ENCODE data around the gene SLC22A16. TPM values are rescaled to one million over a fixed set of nuclear protein-coding genes. Genes with fewer than 3 reads are reported as not detected.

The SLC22A16 gene
- total RNA-seq, 2 experiments from 2014 or later: not detected

DNA sequence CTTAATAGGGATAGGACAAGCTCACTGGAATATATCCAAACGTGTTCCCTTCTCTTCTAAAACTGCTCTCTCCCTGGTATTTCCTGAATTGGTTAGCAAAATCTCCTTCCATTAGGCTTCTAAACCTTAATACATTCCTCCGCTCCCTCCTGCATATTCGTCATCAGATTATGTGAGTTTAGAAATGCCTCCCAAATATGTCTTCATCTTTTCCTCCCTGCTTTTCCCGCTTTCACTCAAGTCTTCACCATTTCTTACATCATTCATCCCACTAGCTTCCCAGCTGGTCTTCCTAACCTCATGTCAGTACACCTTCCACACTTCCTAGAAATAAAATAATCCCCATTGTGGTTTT lies 26.9 kb downstream of the SLC22A16 start:
- Mint-ChIP-seq H3K4me3 (no peak overlapping the region), H3K9me3 (no peaks in the 10 kb centered on the region), H3K27ac (no peak overlapping the region), H3K4me1 (ENCODE audit: low read depth) (no peaks in the 10 kb centered on the region), H3K27me3 (peaks cover 2% of the 10 kb centered on the region), H3K36me3 (ENCODE audit: low read depth) (no peaks in the 10 kb centered on the region)
- ATAC-seq: no peak
- TF ChIP-seq, protein P1, sequence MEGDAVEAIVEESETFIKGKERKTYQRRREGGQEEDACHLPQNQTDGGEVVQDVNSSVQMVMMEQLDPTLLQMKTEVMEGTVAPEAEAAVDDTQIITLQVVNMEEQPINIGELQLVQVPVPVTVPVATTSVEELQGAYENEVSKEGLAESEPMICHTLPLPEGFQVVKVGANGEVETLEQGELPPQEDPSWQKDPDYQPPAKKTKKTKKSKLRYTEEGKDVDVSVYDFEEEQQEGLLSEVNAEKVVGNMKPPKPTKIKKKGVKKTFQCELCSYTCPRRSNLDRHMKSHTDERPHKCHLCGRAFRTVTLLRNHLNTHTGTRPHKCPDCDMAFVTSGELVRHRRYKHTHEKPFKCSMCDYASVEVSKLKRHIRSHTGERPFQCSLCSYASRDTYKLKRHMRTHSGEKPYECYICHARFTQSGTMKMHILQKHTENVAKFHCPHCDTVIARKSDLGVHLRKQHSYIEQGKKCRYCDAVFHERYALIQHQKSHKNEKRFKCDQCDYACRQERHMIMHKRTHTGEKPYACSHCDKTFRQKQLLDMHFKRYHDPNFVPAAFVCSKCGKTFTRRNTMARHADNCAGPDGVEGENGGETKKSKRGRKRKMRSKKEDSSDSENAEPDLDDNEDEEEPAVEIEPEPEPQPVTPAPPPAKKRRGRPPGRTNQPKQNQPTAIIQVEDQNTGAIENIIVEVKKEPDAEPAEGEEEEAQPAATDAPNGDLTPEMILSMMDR (IDR thresholded peaks at IDR 0.05): no peak
- ChIA-PET POLR2A (interaction anchor here (0.6 kb wide), 1 partner anchor 839 kb away, joined by 3 read pairs; no protein-coding TSS in a partner anchor), CTCF (no interaction called here)
- intact Hi-C loops (cut with micrococcal nuclease): no loop called here
- no peak for DNase-seq

DNA sequence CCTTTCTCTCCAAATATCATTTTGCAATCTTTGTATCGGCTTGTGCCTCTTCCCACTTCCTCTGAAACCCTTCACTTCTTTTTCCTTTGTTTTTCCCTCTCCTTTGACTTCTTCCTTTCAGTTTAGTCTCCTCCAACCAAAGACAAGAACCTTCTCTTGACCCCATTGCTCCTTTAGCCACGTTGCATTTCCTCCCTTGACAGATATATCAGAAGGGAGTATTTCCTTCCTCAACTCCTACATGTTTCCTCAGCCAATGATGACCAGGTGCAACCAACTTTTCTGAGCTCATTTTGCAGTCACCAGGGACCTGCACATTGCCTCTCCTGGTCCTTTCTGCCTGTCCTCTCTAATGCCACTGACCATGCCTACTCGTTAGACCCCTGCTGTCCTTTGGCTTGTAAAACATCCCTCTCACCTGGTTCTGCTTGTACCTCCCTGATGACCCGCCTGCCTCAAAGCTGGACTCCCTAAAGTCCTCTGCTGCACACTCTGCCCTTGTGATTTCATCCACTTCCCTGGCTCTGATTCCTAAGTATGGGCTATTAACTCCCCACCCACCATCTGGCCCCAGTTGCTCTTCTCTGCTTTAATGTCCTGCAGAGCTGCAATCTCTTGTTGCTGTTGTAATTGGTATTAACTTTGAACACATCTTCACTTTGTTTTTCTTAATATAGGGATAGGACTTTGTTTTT lies 27.4 kb downstream of the SLC22A16 start:
- Mint-ChIP-seq H3K36me3 (ENCODE audit: low read depth) (no peaks in the 10 kb centered on the region), H3K4me1 (ENCODE audit: low read depth) (no peaks in the 10 kb centered on the region), H3K9me3 (no peaks in the 10 kb centered on the region), H3K4me3 (no peak overlapping the region), H3K27ac (no peak overlapping the region), H3K27me3 (peaks cover 2% of the 10 kb centered on the region)
- intact Hi-C loops (cut with micrococcal nuclease): no loop called here
- ChIA-PET CTCF (no interaction called here), POLR2A (no interaction called here)
- ATAC-seq (no peak), DNase-seq (no peak)
- TF ChIP-seq, protein P1 (IDR thresholded peaks at IDR 0.05): no peak

DNA sequence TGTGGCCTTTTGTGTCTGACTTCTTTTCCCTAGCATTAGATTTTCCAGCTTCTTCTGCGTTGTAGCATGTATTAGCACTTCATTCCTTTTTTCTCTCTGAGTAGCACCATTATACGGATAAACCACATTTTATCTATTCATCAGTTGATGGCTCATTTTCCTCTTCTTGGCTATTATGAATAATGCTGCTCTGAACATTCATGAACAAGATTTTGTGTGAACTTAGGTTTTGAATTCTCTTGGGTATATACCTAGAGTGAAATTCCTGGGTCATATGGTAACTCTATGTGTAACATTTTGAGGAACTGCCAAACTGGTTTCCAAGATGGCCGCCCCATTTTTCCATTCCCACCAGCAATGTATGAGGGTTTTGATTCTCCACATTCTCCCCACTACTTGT lies 28.7 kb downstream of the SLC22A16 start:
- POLR2A ChIA-PET: no interaction called here

DNA sequence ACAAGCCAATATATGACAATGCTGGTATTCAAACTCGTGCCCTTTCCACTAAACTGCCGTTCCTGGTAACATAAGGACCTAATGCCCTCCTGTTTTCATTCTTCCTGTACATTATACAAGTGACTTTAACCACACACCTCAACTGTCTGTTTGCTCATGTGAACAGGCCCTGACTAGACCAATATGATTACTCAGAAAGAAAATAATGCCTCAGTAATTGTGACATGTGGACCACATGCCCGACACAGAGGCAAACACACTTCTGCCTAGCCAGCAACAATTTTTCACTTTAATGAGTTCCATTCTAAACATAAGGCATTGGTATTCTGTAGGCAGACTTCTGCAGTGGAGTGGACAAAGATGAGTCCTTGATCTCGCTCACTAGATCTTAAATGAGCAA lies 30.0 kb downstream of the SLC22A16 start:
- Mint-ChIP-seq H3K36me3 (ENCODE audit: low read depth) (no peaks in the 10 kb centered on the region), H3K4me1 (ENCODE audit: low read depth) (no peaks in the 10 kb centered on the region), H3K9me3 (no peaks in the 10 kb centered on the region), H3K27me3 (peaks cover 2% of the 10 kb centered on the region), H3K4me3 (no peak overlapping the region), H3K27ac (no peak overlapping the region)
- ChIA-PET POLR2A (no interaction called here), CTCF (no interaction called here)
- TF ChIP-seq, protein P1 (IDR thresholded peaks at IDR 0.05): no peak
- ATAC-seq: no peak
- DNase-seq: no peak
- intact Hi-C loops (cut with micrococcal nuclease): no loop called here

More for the DNA sequence above, 28.7 kb downstream of the SLC22A16 start:
- no peaks in the 10 kb centered on the region for H3K36me3 Mint-ChIP-seq (ENCODE audit: low read depth)
- no peaks in the 10 kb centered on the region for H3K9me3 Mint-ChIP-seq
- TF ChIP-seq, protein P1 (IDR thresholded peaks at IDR 0.05): no peak
- intact Hi-C loops (cut with micrococcal nuclease): no loop called here
- CTCF ChIA-PET: no interaction called here
- DNase-seq: no peak
- H3K4me3 Mint-ChIP-seq: no peak overlapping the region
- H3K27me3 Mint-ChIP-seq: peaks cover 2% of the 10 kb centered on the region
- H3K4me1 Mint-ChIP-seq (ENCODE audit: low read depth): no peaks in the 10 kb centered on the region
- H3K27ac Mint-ChIP-seq: no peak overlapping the region
- no peak for ATAC-seq

DNA sequence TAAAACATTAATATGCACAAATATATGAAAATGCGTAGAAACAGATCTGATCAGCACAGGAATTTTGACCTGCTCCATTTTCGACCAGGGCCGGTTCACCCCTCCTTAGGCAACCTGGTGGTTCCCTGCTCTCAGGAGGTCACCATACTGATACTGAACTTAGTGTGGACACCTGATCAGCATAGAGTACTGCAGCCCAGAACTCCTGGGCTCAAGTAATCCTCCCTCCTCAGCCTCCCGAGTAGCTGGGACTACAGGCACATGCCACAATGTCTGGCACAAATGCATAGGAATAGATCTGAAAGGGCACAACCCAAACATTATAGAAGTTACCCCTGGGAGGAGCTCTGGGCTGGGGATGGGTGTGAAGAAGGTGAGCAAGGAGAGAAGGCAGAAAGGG lies 36.4 kb downstream of the SLC22A16 start:
- ChIA-PET POLR2A (no interaction called here), CTCF (interaction anchor here (1.2 kb wide), 1 partner anchor 8 kb away, joined by 3 read pairs; no protein-coding TSS in a partner anchor)
- TF ChIP-seq, protein P1 (IDR thresholded peaks at IDR 0.05): no peak
- peaks cover 2% of the 10 kb centered on the region for H3K27me3 Mint-ChIP-seq
- ATAC-seq (no peak), DNase-seq (no peak)
- no peaks in the 10 kb centered on the region for H3K9me3 Mint-ChIP-seq
- H3K4me3 Mint-ChIP-seq: no peak overlapping the region
- H3K36me3 Mint-ChIP-seq (ENCODE audit: low read depth): no peaks in the 10 kb centered on the region
- no peaks in the 10 kb centered on the region for H3K4me1 Mint-ChIP-seq (ENCODE audit: low read depth)
- intact Hi-C loops (cut with micrococcal nuclease): no loop called here
- no peak overlapping the region for H3K27ac Mint-ChIP-seq
